Spleen (tissue), 7 donors: Measurements from ENCODE around the gene KDF1.

Source experiments
- POLR2AphosphoS5 ChIP-seq, 3 donors: sonication (generic); formaldehyde crosslinking; IDR thresholded peaks; one replicate each; pipeline ENCODE4 v1.5.1; 2017; ENCODE audit warnings: antibody characterized with exemption in 3 of 3
- TF ChIP-seq, protein P1 (sequence below), 11 experiments: fragments of 200-600 bp in 7 of 11; fragments of 450-650 bp in 4 of 11; sonication (generic) in 4 of 11; IDR thresholded peaks in 8 of 11; conservative IDR thresholded peaks in 3 of 11; 1 replicate in 7 of 11; 2 replicates in 4 of 11; pipeline versions ENCODE4 v1.4.0 to v1.8.0; 2016 to 2021; ENCODE audit warnings: antibody characterized with exemption in 11 of 11, inconsistent platforms in 4 of 11, mild to moderate bottlenecking in 1 of 11
- donor health status: DM: no; HTN: no; CAD: no; lungs with moderate emphysema.
- donor health status: DM: no; HTN: no; CAD: no.
- donor health status: DM: no; HTN: no; CAD: no.

DNA sequence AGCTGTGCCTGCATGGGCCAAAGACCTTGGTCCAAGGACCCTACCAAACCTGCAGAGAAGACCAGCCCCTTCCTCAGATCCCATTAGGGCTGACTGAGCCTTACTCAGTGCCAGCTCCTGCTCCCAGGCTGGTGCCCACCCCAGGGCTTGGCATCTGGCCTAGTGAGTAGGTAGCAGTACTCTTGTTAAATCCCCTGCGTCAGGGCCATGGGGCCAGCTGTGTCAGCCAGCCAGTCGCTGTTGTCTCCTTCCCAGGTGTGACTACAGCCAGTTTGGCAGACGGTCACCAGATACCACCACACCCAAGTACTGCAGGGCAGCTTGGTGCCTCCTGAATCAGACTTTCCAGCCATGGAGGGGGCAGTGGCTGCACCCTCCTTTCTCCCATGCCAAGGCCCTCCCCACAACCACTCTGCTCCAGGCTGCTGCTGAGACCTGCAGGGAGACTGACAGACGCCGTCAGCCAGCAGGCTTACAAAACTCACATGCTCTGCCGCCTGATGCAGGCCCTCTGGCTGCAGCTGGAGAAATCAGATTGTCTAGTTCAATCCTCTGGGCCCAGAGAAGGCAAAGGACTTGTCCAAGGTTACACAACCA lies 49.4 kb upstream of the KDF1 start:
- TF ChIP-seq, protein P1, sequence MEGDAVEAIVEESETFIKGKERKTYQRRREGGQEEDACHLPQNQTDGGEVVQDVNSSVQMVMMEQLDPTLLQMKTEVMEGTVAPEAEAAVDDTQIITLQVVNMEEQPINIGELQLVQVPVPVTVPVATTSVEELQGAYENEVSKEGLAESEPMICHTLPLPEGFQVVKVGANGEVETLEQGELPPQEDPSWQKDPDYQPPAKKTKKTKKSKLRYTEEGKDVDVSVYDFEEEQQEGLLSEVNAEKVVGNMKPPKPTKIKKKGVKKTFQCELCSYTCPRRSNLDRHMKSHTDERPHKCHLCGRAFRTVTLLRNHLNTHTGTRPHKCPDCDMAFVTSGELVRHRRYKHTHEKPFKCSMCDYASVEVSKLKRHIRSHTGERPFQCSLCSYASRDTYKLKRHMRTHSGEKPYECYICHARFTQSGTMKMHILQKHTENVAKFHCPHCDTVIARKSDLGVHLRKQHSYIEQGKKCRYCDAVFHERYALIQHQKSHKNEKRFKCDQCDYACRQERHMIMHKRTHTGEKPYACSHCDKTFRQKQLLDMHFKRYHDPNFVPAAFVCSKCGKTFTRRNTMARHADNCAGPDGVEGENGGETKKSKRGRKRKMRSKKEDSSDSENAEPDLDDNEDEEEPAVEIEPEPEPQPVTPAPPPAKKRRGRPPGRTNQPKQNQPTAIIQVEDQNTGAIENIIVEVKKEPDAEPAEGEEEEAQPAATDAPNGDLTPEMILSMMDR (IDR thresholded peaks at IDR 0.05 in 8 of 11, conservative IDR thresholded peaks at IDR 0.05 in 3 of 11) = no peak
- no peak for TF ChIP-seq POLR2AphosphoS5 (IDR thresholded peaks at IDR 0.05)
